Nephron progenitor cell (in vitro differentiated cells): ENCODE data around the gene ITGA6.

Experiments used
- DNase-seq: peaks from one replicate; pipeline ENCODE4 v3.0.0; 2021
- H3K27ac Mint-ChIP-seq: 2 replicates; pipeline ENCODE4 v1.8.0; 2021; ENCODE audit warnings: mild to moderate bottlenecking, moderate library complexity, mixed read lengths
- H3K27me3 Mint-ChIP-seq: 2 replicates; pipeline ENCODE4 v1.8.0; 2021; ENCODE audit warnings: mild to moderate bottlenecking, low read depth, mixed read lengths; ENCODE audit not compliant: poor library complexity
- H3K36me3 Mint-ChIP-seq: 2 replicates; pipeline ENCODE4 v1.8.0; 2021; ENCODE audit warnings: low read depth, mixed read lengths
- H3K4me1 Mint-ChIP-seq: 2 replicates; pipeline ENCODE4 v1.8.0; 2021; ENCODE audit warnings: mixed read lengths
- H3K4me3 Mint-ChIP-seq: 2 replicates; pipeline ENCODE4 v1.8.0; 2021; ENCODE audit warnings: mild to moderate bottlenecking, moderate library complexity, mixed read lengths
- H3K9me3 Mint-ChIP-seq: 2 replicates; pipeline ENCODE4 v1.8.0; 2021; ENCODE audit warnings: mild to moderate bottlenecking, moderate library complexity, mixed read lengths
- TF ChIP-seq, protein P1 (sequence below): fragments of 200-600 bp; sonication (generic); IDR thresholded peaks from 2 replicates; pipeline ENCODE4 v1.5.0; 2021; ENCODE audit warnings: antibody characterized with exemption

The ITGA6 gene

DNA sequence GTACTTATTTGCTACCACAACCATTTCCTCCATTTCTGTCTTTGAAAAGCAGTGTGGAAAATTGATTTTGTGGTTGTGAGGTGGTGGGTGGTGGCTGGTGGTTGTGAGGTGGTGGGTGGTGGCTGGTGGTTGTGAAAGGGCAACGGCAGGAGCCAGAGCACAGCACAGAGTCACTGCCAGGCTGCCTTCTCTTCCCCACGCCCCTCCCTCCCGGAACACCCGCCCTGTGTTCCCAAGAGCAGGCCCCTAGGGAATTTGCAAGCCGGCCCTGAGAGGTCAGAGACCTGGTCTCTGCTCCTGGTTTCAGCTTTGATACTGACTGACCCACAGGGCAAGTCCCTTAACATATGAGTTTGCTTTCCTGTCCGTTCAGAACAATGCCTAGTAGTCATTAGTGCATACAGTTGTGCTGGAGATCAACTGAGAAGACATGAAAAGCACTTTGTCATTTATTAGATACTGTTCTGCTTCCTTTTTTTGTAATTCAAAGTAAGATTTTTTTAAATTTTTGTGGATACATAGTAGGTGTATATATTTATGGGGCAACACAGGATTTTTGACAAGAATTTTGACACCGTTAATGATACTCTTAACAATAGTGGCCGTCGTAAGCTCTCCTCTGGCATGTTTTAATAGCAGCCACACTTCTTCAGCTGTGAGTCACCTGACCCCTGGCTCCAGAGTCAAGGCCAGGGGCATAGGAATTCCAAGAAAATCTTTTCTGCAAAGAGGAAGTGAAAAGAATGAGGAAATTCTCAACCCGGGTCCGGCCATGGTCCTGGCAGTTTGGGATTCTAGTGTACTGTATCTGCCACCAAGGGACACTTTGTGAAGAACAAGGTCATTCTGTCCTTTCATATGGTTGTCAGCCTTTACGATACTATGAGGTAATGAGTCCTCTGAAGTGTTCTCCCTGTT is 53.2 kb downstream of the ITGA6 start:
- TF ChIP-seq, protein P1, sequence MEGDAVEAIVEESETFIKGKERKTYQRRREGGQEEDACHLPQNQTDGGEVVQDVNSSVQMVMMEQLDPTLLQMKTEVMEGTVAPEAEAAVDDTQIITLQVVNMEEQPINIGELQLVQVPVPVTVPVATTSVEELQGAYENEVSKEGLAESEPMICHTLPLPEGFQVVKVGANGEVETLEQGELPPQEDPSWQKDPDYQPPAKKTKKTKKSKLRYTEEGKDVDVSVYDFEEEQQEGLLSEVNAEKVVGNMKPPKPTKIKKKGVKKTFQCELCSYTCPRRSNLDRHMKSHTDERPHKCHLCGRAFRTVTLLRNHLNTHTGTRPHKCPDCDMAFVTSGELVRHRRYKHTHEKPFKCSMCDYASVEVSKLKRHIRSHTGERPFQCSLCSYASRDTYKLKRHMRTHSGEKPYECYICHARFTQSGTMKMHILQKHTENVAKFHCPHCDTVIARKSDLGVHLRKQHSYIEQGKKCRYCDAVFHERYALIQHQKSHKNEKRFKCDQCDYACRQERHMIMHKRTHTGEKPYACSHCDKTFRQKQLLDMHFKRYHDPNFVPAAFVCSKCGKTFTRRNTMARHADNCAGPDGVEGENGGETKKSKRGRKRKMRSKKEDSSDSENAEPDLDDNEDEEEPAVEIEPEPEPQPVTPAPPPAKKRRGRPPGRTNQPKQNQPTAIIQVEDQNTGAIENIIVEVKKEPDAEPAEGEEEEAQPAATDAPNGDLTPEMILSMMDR = no peak
- H3K27ac Mint-ChIP-seq = no peak overlapping the region

DNA sequence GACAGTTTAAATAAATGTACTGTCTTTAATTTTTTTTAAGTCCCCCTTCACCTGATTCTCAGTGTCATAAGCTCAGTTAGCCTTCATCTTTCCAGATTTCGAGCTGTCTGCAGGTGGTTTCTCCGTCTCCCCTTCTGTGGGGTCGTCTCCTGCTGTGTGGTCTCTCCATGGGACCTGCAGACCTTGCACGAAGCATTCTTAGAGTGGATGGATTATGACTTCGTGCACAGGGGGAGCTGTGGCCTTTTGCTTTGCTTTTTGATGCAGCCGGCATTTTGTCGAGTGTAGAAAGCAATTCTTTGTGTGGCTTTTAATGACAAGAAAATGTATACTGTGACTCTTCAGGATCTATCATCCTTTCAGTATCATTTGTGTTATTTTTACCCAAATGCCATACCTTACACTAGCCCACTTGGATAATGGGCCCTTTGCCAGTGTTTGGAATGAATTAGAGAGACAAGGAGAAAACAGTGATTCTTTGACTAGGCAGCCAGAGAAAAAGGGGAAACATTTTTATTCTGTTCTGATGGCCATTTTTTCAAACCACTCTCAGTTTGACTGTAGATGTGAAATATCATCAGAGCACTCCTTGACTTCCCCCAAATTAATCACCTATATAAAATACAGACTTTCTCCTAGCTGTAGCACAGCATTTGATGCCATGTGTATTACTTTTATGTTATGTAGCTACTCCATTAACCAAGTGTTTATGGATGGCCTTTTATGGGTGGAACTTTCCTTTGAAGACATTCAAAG is 54.3 kb downstream of the ITGA6 start:
- H3K9me3 Mint-ChIP-seq = no peaks in the 10 kb centered on the region
- peaks cover 37% of the 10 kb centered on the region for H3K4me1 Mint-ChIP-seq
- H3K27me3 Mint-ChIP-seq = peaks cover 2% of the 10 kb centered on the region
- H3K4me3 Mint-ChIP-seq = no peak overlapping the region
- DNase-seq = no peak
- H3K36me3 Mint-ChIP-seq = no peaks in the 10 kb centered on the region
- H3K27ac Mint-ChIP-seq = no peak overlapping the region
- TF ChIP-seq, protein P1 = no peak

More for the DNA sequence above, 53.2 kb downstream of the ITGA6 start:
- H3K27me3 Mint-ChIP-seq = peaks cover 2% of the 10 kb centered on the region
- no peaks in the 10 kb centered on the region for H3K36me3 Mint-ChIP-seq
- H3K4me1 Mint-ChIP-seq = peaks cover 37% of the 10 kb centered on the region
- no peaks in the 10 kb centered on the region for H3K9me3 Mint-ChIP-seq
- H3K4me3 Mint-ChIP-seq = no peak overlapping the region
- peak; percentile 38 for DNase-seq

DNA sequence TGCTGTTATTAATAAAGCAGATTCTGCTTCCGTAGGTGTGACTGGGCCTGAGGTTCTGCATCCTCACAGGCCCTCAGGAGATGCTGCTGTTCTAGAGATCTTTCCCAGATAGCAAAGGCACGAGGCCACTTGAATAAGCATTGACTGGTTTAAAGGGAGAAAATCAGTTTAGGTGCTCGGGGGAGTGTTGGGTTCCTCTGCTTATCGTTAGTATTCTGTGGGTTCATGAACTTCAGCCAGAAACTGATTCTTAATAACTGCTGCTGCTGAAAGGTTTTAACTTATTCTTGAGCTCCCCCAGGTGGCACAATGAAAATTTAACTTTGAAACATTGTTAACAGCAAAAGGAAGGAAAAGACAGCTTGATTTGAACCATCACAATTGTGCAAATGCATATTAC is 56.9 kb downstream of the ITGA6 start:
- no peaks in the 10 kb centered on the region for H3K9me3 Mint-ChIP-seq
- TF ChIP-seq, protein P1 = no peak
- H3K27ac Mint-ChIP-seq = no peak overlapping the region
- no peak overlapping the region for H3K4me3 Mint-ChIP-seq
- H3K27me3 Mint-ChIP-seq = peaks cover 2% of the 10 kb centered on the region
- peaks cover 37% of the 10 kb centered on the region for H3K4me1 Mint-ChIP-seq
- H3K36me3 Mint-ChIP-seq = peaks cover 8% of the 10 kb centered on the region
- DNase-seq = no peak

DNA sequence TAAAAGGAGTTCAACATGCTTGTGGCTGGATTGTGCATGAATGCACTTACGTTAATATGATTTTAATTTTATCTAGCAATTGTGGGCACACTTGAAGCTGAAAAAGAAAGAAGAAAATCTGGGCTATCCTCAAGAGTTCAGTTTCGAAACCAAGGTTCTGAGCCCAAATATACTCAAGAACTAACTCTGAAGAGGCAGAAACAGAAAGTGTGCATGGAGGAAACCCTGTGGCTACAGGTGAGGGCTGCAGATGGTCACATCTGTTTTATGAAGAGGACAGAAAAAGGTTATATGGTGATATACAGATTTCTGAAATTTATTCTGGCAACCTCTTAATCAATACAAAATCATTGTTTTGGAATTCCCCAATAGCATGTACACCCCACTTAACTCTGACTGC is 57.3 kb downstream of the ITGA6 start:
- TF ChIP-seq, protein P1 = no peak
- peaks cover 8% of the 10 kb centered on the region for H3K36me3 Mint-ChIP-seq
- no peak overlapping the region for H3K27ac Mint-ChIP-seq
- DNase-seq = no peak
- H3K4me3 Mint-ChIP-seq = no peak overlapping the region
- no peaks in the 10 kb centered on the region for H3K9me3 Mint-ChIP-seq
- peaks cover 1% of the 10 kb centered on the region for H3K27me3 Mint-ChIP-seq
- peaks cover 33% of the 10 kb centered on the region for H3K4me1 Mint-ChIP-seq

DNA sequence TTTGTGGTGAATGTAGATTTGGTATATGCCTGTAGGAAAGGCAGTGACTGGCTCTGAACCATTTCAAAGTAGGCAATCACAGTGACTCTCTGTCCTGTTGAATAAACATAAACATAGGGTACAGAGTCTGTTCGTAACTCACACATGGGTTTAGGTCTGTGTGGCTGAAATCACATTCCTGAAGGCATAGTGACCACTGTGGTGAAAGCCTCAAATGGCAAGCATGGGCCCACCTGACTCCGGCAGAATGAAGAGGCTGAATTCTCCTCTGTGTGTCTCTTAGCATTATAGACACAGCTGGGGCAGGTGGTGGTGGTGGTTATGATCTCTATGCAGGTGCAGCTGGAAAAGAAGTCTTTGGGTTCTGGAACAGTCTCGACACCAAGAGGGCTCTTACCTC is 61.2 kb downstream of the ITGA6 start:
- Mint-ChIP-seq H3K36me3 (peaks cover 25% of the 10 kb centered on the region), H3K27me3 (peaks cover 4% of the 10 kb centered on the region), H3K4me1 (peaks cover 6% of the 10 kb centered on the region), H3K4me3 (no peak overlapping the region), H3K27ac (no peak overlapping the region), H3K9me3 (no peaks in the 10 kb centered on the region)
- TF ChIP-seq, protein P1 = no peak
- DNase-seq = no peak
